Tibial nerve (tissue), 4 donors: ENCODE measurements around the gene PPP1R11.

Source experiments
- EP300 ChIP-seq, 2 donors: sonication (generic); formaldehyde crosslinking; IDR thresholded peaks; one replicate each; pipeline ENCODE4 v1.6.1; 2017; ENCODE audit warnings: antibody characterized with exemption in 2 of 2, mild to moderate bottlenecking in 1 of 2
- POLR2A ChIP-seq, 2 donors: fragments of 450-650 bp; IDR thresholded peaks; one replicate each; pipeline ENCODE4 v1.6.1; 2017; ENCODE audit warnings: antibody characterized with exemption in 2 of 2, mild to moderate bottlenecking in 2 of 2, moderate library complexity in 2 of 2
- TF ChIP-seq, protein P1 (sequence below), 5 experiments: fragments of 200-600 bp in 3 of 5; fragments of 450-650 bp in 2 of 5; sonication (generic) in 3 of 5; IDR thresholded peaks; one replicate each; pipeline ENCODE4 v1.5.1; 2016 to 2019; ENCODE audit warnings: antibody characterized with exemption in 5 of 5, mild to moderate bottlenecking in 3 of 5, moderate library complexity in 2 of 5

GRCh38 chr6:30097902-30098768 is 31.1 kb downstream of the PPP1R11 start:
- TF ChIP-seq, protein P1, sequence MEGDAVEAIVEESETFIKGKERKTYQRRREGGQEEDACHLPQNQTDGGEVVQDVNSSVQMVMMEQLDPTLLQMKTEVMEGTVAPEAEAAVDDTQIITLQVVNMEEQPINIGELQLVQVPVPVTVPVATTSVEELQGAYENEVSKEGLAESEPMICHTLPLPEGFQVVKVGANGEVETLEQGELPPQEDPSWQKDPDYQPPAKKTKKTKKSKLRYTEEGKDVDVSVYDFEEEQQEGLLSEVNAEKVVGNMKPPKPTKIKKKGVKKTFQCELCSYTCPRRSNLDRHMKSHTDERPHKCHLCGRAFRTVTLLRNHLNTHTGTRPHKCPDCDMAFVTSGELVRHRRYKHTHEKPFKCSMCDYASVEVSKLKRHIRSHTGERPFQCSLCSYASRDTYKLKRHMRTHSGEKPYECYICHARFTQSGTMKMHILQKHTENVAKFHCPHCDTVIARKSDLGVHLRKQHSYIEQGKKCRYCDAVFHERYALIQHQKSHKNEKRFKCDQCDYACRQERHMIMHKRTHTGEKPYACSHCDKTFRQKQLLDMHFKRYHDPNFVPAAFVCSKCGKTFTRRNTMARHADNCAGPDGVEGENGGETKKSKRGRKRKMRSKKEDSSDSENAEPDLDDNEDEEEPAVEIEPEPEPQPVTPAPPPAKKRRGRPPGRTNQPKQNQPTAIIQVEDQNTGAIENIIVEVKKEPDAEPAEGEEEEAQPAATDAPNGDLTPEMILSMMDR (IDR thresholded peaks at IDR 0.05): no peak
- TF ChIP-seq POLR2A (IDR thresholded peaks at IDR 0.05) (no peak), EP300 (IDR thresholded peaks at IDR 0.05) (no peak)
